ENCODE results near the gene ST6GALNAC6.

ST6GALNAC6 gene

DNA sequence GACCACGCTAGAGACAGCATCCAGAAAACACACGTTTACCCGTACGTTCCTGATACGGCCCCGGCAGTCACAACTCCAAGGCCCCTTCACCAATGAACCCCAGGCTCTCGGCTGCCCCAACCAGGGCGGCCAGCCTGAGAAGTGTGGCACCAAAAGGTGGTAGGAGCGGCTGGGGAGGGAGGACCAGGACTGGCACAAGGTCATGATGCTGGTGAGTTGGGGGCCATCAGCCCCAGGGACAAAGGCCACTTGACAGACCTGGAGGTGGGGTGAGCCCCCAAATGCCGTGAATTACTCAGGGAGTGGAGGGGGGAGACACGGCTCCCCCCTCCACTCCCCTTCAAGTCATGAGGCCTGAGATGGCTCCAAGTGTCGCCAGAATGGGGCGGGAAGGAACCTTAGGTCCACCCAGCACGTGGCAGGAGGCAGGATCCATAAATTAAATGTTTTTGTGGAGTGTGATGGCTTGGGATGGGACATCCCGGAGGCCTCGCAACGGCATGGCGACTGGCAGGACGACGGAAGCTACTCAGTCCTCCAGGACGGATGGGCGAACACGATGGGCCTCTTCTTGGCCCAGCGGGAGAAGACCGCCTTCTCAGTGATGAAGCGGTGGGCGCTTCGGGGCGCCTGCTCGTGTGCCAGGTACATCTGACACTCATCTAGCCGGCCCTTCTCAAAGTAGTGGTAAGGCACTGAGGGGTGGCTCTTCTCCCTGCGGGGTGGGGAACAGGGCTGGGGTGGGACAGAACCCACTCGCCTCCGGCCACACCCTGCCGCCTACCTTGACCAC is 8.7 kb upstream of the ST6GALNAC6 start:
- H3K4me1 ChIP-seq (ENCODE audit: control insufficient read depth, insufficient read depth, low read length, poor library complexity, severe bottlenecking) = peaks cover 41% of the 10 kb centered on the region
- H3K36me3 ChIP-seq (ENCODE audit: control insufficient read depth, insufficient read depth, low read length) = peaks cover 15% of the 10 kb centered on the region
- H3K27me3 ChIP-seq (replicated peaks; ENCODE audit: control insufficient read depth, insufficient read depth, low read length, poor library complexity, severe bottlenecking) = no peaks in the 10 kb centered on the region
- no peaks in the 10 kb centered on the region for H3K9me3 ChIP-seq (ENCODE audit: control insufficient read depth, low read length)
- no peak overlapping the region for H3K4me3 ChIP-seq (ENCODE audit: insufficient read depth, low read depth, low read length, poor library complexity, severe bottlenecking)
- H3K27ac ChIP-seq (ENCODE audit: insufficient read depth, low read length, poor library complexity, severe bottlenecking) = peak overlapping the region; percentile 21
- no peak for DNase-seq

DNA sequence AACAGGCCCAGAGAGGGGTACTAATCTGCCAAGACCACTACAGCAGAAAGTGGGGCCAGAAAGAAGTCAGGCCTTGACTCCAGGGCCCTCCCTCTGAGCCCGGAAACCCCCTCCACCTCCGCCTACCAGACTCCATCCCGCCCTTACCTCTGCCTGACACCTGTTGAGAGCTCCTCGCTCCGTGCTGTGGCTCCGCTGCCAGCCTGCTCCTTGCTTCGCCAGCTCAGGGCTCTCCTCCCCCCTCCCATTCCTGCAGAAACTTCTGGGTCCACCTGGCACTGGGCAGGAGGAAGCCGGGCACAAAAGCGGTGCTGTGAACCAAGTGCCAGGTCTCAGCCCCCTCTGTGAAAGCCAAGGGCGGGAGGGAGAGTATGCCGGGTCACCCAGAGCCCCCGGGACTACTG is 6.4 kb upstream of the ST6GALNAC6 start:
- Histone ChIP-seq H3K4me3 (ENCODE audit: insufficient read depth, low read depth, low read length, poor library complexity, severe bottlenecking) (peak overlapping the region; percentile 55), H3K9me3 (ENCODE audit: control insufficient read depth, low read length) (no peaks in the 10 kb centered on the region), H3K27me3 (replicated peaks; ENCODE audit: control insufficient read depth, insufficient read depth, low read length, poor library complexity, severe bottlenecking) (no peaks in the 10 kb centered on the region), H3K27ac (ENCODE audit: insufficient read depth, low read length, poor library complexity, severe bottlenecking) (peak overlapping the region; percentile 99), H3K4me1 (ENCODE audit: control insufficient read depth, insufficient read depth, low read length, poor library complexity, severe bottlenecking) (peaks cover 41% of the 10 kb centered on the region), H3K36me3 (ENCODE audit: control insufficient read depth, insufficient read depth, low read length) (peaks cover 8% of the 10 kb centered on the region)
- peak; percentile 59 to 75 (median 64) for DNase-seq

DNA sequence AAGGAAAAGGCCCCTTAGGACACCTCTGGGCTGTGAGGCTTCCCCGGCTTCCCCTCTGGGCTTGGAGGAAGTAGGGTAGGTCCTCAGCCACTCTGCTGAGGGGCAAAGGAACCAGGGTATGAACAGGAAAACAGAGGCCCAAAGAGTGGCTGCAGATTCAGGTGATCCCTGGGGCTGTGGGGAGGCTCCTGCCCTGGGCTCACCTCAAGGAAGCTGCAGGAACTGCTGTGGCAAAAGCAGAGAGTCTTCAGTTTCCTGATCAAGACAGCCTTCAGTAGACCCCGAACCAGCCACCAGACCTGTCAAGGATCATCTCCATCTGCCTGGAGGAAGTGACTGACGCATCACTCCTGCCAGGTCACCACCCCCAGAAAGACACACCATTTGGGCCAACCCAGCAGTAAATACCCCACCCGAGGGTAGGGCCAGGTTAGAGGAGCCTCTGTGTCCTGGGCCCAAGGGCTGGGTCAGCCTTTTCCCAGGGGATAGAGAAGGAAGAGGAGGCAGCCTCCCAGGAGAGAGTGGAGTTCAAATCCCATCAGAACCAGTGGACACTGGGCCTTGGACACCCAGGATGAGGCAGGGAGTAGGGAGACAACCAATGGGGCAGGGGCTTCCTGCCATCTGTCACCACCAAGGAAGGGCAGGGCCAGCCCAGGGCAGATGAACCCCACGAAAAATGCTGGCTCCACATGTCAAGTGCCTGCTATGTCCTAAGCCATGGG is 5.8 kb upstream of the ST6GALNAC6 start:
- DNase-seq = peak; percentile 48 to 72 (median 55)
- Histone ChIP-seq H3K27me3 (replicated peaks; ENCODE audit: control insufficient read depth, insufficient read depth, low read length, poor library complexity, severe bottlenecking) (no peaks in the 10 kb centered on the region), H3K9me3 (ENCODE audit: control insufficient read depth, low read length) (no peaks in the 10 kb centered on the region), H3K4me3 (ENCODE audit: insufficient read depth, low read depth, low read length, poor library complexity, severe bottlenecking) (peak overlapping the region; percentile 55), H3K4me1 (ENCODE audit: control insufficient read depth, insufficient read depth, low read length, poor library complexity, severe bottlenecking) (peaks cover 42% of the 10 kb centered on the region), H3K27ac (ENCODE audit: insufficient read depth, low read length, poor library complexity, severe bottlenecking) (peak overlapping the region; percentile 99), H3K36me3 (ENCODE audit: control insufficient read depth, insufficient read depth, low read length) (peaks cover 6% of the 10 kb centered on the region)

DNA sequence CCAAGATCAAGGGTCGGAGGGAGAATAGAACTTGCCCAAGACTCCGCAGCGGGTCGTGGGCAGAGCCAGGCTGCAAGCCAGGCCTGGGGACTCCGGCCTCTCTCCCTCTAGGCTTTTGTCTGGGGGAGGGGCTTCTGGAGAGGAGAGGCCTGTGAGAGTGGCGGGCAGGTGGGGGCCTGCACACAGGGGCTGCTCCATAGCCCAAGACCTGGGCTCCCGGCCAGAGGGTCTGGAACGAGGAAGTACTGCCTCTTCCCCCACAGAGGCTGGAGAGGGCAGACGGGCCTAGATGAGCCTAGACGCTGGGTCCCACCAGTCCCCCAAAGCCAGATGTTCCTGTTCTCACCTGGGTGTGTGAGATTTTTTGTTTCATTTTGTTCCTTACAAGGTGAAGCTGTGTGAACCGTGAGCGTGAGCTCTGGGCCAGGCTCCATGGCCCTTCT is 5.2 kb upstream of the ST6GALNAC6 start:
- peaks cover 48% of the 10 kb centered on the region for H3K4me1 ChIP-seq (ENCODE audit: control insufficient read depth, insufficient read depth, low read length, poor library complexity, severe bottlenecking)
- DNase-seq = no peak
- peak overlapping the region; percentile 55 for H3K4me3 ChIP-seq (ENCODE audit: insufficient read depth, low read depth, low read length, poor library complexity, severe bottlenecking)

DNA sequence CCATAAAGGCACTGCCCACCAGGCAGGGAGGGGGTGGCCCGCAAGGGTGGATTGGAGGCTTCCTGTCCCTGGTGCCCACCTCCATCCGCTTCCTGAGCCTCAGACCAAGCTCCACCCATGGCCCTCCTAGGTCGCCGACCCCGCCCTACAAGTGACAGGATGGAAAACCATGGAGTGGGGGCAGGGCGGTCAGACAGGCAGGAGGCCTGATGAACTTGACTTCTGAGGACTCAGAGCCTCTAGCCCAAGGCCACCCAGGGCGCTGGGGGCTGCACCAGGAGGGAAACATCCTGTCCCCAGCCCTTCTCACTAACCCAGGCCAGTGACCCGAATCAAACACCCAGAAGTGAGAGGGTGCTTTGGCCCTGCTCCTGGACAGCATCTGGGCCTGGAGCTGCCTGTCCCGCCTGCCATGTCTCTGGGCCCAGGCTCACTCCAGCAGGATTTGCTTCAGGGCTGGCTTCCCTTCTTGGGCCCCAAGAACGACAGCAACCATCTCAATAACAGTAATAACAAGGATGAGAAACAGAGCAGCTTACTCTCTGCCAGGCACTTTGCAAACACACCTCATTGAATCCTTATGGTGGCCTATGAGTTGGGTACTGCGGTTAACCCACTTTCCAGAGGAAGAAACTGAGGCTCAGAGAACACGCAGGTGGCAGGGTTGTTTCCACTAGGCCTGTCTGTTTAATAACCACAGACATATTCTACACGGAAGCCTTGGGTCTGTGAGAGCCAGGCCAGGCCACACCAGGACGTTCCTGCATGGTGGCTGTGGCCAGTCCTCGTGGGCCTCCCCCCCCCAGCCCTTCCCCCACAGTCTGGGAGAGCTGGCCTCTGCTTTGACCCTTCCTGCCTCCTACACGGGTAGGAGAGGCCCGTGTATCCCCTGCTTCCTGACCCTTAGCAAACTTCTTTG is 4.4 kb upstream of the ST6GALNAC6 start:
- Histone ChIP-seq H3K36me3 (ENCODE audit: control insufficient read depth, insufficient read depth, low read length) (peaks cover 4% of the 10 kb centered on the region), H3K4me1 (ENCODE audit: control insufficient read depth, insufficient read depth, low read length, poor library complexity, severe bottlenecking) (peaks cover 51% of the 10 kb centered on the region), H3K4me3 (ENCODE audit: insufficient read depth, low read depth, low read length, poor library complexity, severe bottlenecking) (peak overlapping the region; percentile 55), H3K9me3 (ENCODE audit: control insufficient read depth, low read length) (no peaks in the 10 kb centered on the region), H3K27ac (ENCODE audit: insufficient read depth, low read length, poor library complexity, severe bottlenecking) (peak overlapping the region; percentile 99), H3K27me3 (replicated peaks; ENCODE audit: control insufficient read depth, insufficient read depth, low read length, poor library complexity, severe bottlenecking) (no peaks in the 10 kb centered on the region)
- DNase-seq = peak; percentile 35 to 58 (median 45)

More for the DNA sequence above, 5.2 kb upstream of the ST6GALNAC6 start:
- H3K27me3 ChIP-seq (replicated peaks; ENCODE audit: control insufficient read depth, insufficient read depth, low read length, poor library complexity, severe bottlenecking) = no peaks in the 10 kb centered on the region
- peak overlapping the region; percentile 99 for H3K27ac ChIP-seq (ENCODE audit: insufficient read depth, low read length, poor library complexity, severe bottlenecking)
- H3K9me3 ChIP-seq (ENCODE audit: control insufficient read depth, low read length) = no peaks in the 10 kb centered on the region
- peaks cover 4% of the 10 kb centered on the region for H3K36me3 ChIP-seq (ENCODE audit: control insufficient read depth, insufficient read depth, low read length)

DNA sequence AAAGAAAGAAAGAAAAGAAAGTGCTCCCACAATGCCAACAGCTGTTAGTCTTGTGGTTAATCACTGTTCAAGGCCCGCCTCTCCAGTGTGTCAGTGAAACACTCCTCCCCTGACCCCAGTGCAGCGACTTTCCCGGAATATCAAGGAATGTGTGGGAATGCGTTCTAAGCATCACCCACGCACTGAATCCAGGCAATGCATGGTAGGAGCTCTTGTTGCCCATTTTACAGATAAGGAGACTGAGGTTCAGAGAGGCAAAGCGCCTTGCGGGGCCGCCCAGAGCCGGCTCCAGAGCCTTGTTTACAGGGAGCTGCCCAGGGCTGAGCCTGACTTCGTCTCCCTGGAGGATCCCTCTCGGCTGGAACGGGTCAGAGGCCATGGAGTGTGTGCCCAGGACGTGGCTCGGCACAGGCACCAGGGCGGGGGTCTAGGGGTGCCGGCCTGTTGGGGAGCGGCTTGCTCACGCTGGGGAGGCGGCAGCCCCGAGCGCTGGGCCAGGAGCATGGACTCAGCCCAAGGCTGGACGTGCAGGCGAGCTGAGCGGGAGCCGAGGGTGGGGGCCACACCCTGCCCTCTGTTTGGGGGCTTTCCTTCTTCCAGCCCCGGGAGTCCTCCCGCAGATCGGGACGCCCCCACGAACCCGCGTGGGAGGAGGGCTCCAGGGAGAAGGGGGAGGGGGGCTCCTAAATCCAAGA is 823 bp downstream of the ST6GALNAC6 start:
- Histone ChIP-seq H3K4me3 (ENCODE audit: insufficient read depth, low read depth, low read length, poor library complexity, severe bottlenecking) (peak overlapping the region; percentile 89), H3K4me1 (ENCODE audit: control insufficient read depth, insufficient read depth, low read length, poor library complexity, severe bottlenecking) (peaks cover 36% of the 10 kb centered on the region), H3K27ac (ENCODE audit: insufficient read depth, low read length, poor library complexity, severe bottlenecking) (peak overlapping the region; percentile 55), H3K27me3 (replicated peaks; ENCODE audit: control insufficient read depth, insufficient read depth, low read length, poor library complexity, severe bottlenecking) (no peaks in the 10 kb centered on the region), H3K36me3 (ENCODE audit: control insufficient read depth, insufficient read depth, low read length) (peaks cover 36% of the 10 kb centered on the region), H3K9me3 (ENCODE audit: control insufficient read depth, low read length) (no peaks in the 10 kb centered on the region)
- DNase-seq = no peak

DNA sequence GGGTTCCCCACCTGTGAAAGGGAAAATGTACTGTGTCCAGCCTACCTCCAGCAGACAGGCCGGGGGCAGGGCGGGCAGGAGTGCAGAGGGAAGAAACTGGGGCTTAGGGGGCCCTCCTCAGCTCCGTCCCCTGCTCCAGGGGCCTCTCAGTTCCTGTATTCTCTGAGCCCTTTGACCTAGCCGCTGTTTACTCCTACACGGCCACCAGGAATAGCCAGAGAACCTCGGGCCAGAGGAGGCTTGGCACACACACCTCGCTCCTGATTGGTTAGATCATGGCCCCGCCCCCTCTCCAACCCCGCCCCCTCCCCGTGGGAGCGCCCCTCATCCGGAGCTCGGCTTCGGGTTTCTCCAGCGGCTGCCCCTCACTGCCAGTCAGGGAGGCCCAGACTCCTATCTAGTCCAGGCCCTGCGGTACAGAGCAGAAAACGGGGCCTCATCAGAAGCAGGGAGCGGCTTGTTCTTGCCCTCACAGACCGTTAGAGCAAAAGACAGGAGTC is 2.2 kb downstream of the ST6GALNAC6 start:
- no peak overlapping the region for H3K4me3 ChIP-seq (ENCODE audit: insufficient read depth, low read depth, low read length, poor library complexity, severe bottlenecking)
- no peaks in the 10 kb centered on the region for H3K9me3 ChIP-seq (ENCODE audit: control insufficient read depth, low read length)
- H3K27ac ChIP-seq (ENCODE audit: insufficient read depth, low read length, poor library complexity, severe bottlenecking) = no peak overlapping the region
- H3K4me1 ChIP-seq (ENCODE audit: control insufficient read depth, insufficient read depth, low read length, poor library complexity, severe bottlenecking) = peaks cover 31% of the 10 kb centered on the region
- no peaks in the 10 kb centered on the region for H3K27me3 ChIP-seq (replicated peaks; ENCODE audit: control insufficient read depth, insufficient read depth, low read length, poor library complexity, severe bottlenecking)
- DNase-seq = no peak
- H3K36me3 ChIP-seq (ENCODE audit: control insufficient read depth, insufficient read depth, low read length) = peaks cover 50% of the 10 kb centered on the region

DNA sequence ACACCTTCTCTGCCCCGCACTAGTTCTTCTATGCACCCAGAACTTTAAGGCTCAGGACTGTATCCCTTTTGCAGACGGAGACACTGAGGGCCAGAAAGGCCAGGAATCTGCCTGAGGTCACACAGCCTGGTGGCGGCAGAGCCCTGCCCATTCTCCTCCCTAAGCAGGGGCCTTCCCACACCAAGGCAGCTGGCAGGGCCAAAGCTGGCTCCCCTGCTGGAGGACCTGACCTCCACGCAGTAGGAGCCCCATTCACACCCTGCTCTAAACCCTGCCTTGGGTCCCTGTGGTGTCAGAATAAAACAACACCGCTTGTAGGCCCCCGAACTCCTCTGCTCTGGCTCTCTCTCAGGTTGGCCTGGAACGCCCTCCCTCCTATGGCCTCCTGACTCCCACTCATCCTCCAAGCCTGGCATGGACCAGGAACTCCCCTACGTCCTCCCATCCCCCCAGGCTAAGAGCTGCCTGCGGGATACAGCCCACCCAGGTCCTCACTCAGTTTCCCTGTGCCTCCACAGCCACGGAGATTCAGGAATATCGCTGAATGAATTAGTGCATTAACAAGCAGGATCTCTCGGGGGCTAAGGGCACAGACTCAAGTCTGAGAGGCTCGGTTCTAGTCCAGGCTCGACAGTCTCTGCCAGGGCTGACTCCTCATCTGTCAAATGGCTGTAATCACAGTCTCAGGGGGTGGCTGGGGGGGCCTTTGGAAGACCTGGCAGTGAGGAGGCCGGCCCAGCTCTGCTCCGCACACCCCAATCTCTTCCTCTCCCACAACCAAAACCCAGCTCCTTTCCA is 2.8 kb downstream of the ST6GALNAC6 start:
- Histone ChIP-seq H3K27me3 (replicated peaks; ENCODE audit: control insufficient read depth, insufficient read depth, low read length, poor library complexity, severe bottlenecking) (no peaks in the 10 kb centered on the region), H3K36me3 (ENCODE audit: control insufficient read depth, insufficient read depth, low read length) (peaks cover 53% of the 10 kb centered on the region), H3K4me1 (ENCODE audit: control insufficient read depth, insufficient read depth, low read length, poor library complexity, severe bottlenecking) (peaks cover 31% of the 10 kb centered on the region), H3K4me3 (ENCODE audit: insufficient read depth, low read depth, low read length, poor library complexity, severe bottlenecking) (no peak overlapping the region), H3K9me3 (ENCODE audit: control insufficient read depth, low read length) (no peaks in the 10 kb centered on the region), H3K27ac (ENCODE audit: insufficient read depth, low read length, poor library complexity, severe bottlenecking) (no peak overlapping the region)
- DNase-seq = no peak

Data from effector memory CD4-positive, alpha-beta T cell (primary cell).